NCI-H774 (cell line): Measurements from ENCODE around the gene SPATA13.

Source experiments
- DNase-seq: peaks from one replicate; lab custom pipeline; 2025; lab: John Stamatoyannopoulos, UW

The SPATA13 gene

DNA sequence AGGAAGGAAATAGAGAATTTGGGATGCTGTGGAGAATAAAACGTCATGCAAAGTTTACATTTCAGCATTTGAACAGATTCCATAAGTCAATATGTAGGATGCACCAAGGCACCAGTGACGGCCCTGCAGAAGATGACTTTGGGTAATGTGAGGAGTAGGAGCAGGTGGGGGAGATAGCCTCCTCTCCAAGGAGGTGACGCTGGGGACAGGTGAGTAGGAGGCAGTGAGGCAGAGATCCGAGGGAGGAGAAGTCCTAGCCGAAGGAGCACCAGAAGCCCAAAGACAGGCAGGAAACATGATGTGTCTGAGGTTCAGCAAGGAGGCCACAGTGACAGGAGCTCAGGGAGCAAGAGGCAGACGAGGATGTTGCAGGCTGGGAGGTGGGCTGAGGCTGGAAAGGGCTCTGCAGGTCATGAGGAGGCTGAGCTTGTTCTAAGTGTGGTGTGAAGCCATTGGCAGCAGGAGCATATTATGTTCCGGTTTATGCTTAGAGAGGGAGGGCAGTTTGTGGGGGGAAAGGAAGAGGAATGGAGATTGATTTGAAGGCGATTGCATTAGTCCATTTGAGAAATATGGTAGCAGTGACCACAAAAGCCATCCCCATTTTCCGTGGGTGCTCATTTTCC lies 93.1 kb downstream of the SPATA13 start:
- no peak for DNase-seq

- no peak for DNase-seq
Measured at GRCh38 chr13:24254146-24254841, 93.8 kb downstream of the SPATA13 start.

DNA sequence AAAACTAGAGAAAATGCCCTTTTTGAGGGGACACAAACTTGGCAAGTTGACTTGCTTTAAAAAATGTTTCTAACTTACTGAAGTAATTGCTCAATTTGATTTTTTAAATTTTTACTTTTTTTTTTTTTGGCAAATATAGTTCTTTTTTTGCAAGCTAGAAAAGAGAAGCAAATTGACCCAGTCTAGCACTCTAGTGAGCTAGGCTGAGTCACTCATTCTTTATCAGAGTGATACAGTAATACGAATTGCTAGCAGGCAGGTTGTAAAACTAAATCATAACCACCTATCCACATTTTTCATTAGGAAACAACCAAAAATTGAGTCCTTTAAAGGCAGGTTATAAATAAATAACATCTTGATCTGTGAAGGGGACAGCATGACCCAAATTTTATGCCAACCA lies 97.0 kb downstream of the SPATA13 start:
- DNase-seq: no peak

DNA sequence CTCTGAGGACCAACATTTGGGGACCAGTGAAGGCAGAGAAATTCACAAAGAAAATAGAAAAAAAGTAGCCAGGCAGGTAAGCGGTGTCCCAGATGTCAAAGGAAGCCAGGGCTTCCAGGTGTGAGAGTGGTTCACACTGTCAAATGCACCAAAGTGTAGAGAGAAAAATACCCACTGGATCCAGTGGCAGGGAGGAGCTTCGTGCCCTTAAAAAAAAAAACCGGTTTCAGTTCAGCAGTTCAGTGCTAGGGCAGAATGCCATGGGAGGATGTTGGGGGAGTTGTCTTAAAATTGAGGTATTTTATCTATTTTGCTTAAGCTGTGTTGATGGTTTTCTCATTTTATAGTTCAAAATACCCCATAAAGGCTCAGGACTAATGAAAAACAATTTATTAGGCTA lies 101.0 kb downstream of the SPATA13 start:
- no peak for DNase-seq

- DNase-seq: no peak
Measured at GRCh38 chr13:24263632-24264031, 103.1 kb downstream of the SPATA13 start.

DNA sequence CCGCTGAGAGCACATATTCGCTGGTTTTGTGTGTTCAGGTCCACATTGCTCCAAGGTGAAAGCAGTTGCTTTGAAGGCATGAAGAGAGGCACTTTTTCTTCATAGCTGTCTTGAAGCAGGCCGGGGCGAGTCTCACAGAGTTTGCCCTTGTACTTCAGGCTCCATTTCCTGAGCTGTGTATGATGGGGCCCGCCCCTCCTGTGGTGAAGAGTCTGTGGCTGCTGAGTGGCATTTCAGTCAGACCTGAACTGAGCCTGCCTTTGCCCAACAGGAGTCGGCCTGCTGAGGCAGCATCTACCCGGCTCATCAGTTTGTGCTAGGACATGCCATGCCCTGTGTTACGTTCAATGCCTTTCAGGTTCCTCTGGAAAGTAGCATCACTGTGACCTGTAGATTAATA lies 104.5 kb downstream of the SPATA13 start:
- DNase-seq: no peak

DNA sequence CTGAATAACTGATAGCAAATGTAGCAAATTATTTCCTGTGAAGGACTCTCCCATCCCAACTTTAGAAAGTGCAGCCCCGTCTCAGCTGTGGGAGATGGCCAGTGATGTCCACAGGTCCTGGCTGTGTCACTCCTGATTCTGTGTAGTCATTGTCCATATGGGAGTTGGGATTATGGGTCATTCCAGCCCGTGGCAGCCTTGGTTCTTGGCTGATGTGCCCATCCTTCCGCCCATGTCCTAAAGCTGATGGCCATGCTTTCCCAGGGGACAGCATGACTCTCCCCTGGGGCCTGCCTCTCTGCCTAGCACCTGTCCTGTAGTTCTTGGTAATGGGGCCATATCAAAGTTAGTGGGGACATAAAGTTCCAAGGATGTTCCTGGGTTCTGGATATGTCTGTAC lies 104.9 kb downstream of the SPATA13 start:
- DNase-seq: no peak

- DNase-seq: no peak
Measured at GRCh38 chr13:24267274-24267673, 106.8 kb downstream of the SPATA13 start.

DNA sequence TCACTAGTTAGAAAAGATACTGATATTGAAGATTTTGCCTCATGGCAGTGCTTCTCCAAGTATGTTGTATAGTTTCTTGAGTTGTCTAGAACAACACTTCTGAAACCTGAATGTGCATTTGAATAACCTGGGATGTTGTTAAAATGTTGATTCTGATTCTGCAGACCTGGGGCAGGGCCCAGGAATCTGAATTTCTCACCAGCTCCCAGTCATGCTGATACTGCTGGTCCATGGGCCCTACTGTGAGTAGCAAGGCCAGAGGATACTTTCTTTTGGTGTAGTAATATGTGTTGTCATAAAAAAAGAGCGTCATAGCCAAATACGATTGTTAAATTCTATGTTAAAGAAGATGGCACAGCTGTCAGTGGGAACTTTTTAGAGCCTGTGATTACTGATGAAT lies 107.3 kb downstream of the SPATA13 start:
- no peak for DNase-seq

- no peak for DNase-seq
Measured at GRCh38 chr13:24269821-24270220, 109.3 kb downstream of the SPATA13 start.

DNA sequence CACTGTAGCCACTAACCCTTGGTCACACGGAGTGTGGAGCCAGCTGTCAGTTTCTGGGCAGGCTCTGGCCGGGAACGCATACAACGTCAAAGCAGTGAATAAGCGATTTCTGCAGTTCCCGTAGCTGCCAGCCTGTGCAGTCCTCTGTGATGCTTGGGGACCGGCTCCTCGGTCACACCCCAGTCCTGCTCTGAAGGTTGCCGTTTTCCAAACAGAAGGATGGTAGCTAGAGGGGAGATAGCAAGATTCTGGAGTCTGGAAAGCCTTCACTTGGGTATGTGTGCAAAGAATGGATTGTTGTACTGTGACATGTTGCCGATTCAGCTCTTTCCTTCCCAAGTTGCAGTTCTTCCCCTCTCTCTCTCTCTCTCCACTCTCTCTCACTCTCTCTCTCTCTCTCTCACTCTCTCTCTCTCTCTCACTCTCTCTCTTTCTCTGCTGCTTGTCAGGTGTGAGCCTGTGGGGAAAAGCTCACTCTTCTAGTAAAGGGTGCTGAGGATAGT lies 110.2 kb downstream of the SPATA13 start:
- no peak for DNase-seq

DNA sequence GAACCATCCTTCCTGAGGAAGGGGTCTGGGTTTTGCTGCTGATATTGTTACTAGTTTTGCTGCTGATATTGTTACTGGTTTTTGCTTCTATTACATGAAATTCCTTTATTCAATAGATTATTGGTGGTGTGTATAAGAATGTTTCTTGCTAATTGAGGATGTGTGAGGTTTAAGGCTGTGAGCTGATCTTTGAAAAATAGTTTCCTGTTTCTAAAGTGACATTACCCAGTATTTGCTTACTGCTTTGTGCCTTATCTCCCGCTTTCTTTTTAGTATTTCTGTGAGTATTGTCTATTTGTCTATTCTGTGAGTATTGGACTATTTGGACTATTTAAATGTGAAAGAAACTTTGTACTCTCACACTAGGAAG lies 110.7 kb downstream of the SPATA13 start:
- no peak for DNase-seq

GRCh38 chr13:24271601-24272451 lies 111.3 kb downstream of the SPATA13 start:
- no peak for DNase-seq

DNA sequence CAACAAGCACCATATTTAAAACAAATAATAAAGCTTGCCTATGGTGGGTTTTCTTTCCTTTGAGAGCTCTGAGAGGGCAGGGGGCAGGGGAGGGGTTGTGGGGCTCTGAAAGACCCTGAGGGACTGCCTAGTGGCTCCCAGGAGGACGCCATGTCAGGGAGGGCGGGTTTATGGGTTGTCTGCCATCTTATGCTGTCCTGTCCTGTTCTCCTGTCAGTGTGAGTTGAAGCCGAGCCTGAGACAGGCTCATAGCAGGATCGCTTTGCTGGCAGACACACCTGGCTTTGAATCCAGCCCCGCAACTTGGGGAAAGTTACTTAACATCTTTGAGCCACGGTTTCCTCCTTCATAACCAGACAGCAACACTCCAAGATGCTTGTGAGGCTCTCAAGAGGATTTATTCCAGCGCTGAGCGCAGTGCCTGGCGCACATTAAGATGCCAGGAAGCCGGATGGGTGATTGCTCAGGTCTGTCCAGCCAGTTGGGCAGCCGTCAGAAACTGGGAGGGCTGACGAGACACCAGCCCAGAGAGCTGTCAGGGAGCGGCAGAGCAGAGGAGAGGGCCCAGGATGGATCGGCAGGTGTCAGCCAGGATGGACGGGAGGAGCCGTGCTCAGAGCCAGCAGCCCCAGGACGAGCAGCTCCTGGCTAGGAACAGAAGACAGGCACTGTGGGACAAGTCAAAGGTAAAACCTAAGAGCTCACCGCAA lies 112.1 kb downstream of the SPATA13 start:
- no peak for DNase-seq

DNA sequence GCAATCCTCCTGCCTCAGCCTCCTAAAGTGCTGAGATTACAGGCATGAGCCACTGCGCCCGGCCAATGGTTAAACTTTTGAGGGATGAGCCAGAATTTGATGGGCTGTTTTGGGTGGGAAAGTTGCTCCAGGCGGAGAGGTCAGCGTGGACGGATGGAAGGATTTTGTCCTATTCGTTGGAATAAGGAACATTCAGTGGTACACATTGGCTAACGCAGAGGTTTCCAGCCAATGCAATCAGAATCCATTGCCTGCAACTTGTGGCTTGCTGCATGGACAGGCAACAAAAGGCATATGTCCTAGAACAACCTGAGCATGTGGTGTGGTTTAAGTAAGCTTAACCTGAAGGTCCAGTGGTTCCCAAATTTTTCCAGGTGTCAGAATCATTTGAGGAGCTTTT lies 113.4 kb downstream of the SPATA13 start:
- no peak for DNase-seq

- DNase-seq: no peak
Measured at GRCh38 chr13:24274452-24275021, 114.0 kb downstream of the SPATA13 start.

GRCh38 chr13:24275041-24275440 lies 114.5 kb downstream of the SPATA13 start:
- no peak for DNase-seq

DNA sequence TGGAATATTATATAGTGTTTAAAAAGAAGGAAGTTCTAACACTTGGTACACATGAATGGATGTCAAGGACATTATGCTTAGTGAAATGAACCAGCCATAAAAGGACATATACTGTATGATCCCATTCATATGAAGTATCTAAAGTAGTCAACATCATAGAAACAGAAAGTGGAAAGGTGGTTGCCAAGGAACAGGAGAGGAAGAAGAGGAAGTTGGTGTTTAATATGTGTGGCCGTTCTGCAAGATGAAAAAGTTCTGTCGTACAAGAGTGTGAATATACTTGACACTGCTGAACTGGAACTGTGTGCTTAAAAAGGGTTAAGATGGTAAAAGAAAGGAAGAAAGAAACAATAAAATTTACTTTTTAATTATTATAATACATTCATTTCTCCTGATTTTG lies 115.8 kb downstream of the SPATA13 start:
- DNase-seq: no peak

- no peak for DNase-seq
Measured at GRCh38 chr13:24276861-24277260, 116.3 kb downstream of the SPATA13 start.

GRCh38 chr13:24277761-24278160 lies 117.2 kb downstream of the SPATA13 start:
- no peak for DNase-seq

- no peak for DNase-seq
Measured at GRCh38 chr13:24279327-24280110, 119.0 kb downstream of the SPATA13 start.
